SK-N-SH (cell line): ENCODE data around the gene SMPDL3A.

Experiments
- CTCF ChIP-seq: fragments of 200-600 bp; sonication (generic); IDR thresholded peaks from 2 replicates; pipeline ENCODE4 v1.6.1; 2017; ENCODE audit warnings: antibody characterized with exemption, mild to moderate bottlenecking, moderate library complexity
- EP300 ChIP-seq, 2 experiments: IDR thresholded peaks; 2 replicates each; pipeline versions ENCODE4 v1.4.0 to v1.6.1; 2012; ENCODE audit warnings: borderline replicate concordance in 1 of 2, low read depth in 1 of 2, low read length in 1 of 2
- EZH2phosphoT487 ChIP-seq: fragments of 200-600 bp; sonication (generic); IDR thresholded peaks from 2 replicates; pipeline ENCODE4 v1.6.1; 2017; ENCODE audit warnings: low read depth, mixed run types, mild to moderate bottlenecking, antibody characterized with exemption, moderate library complexity, borderline replicate concordance
- GABPA ChIP-seq: IDR thresholded peaks from 2 replicates; pipeline ENCODE4 v1.4.0; 2012; ENCODE audit warnings: low read depth, mild to moderate bottlenecking
- IRF3 ChIP-seq: fragments of 150-350 bp; IDR thresholded peaks from 2 replicates; pipeline ENCODE4 v1.6.1; 2016; ENCODE audit warnings: mild to moderate bottlenecking, low read depth, low read length
- POLR2AphosphoS5 ChIP-seq: IDR thresholded peaks from 2 replicates; pipeline ENCODE4 v1.6.1; 2012; ENCODE audit warnings: low read depth, low read length
- RAD21 ChIP-seq: IDR thresholded peaks from 2 replicates; pipeline ENCODE4 v1.6.1; 2012; ENCODE audit warnings: mild to moderate bottlenecking, low read length
- REST ChIP-seq: IDR thresholded peaks from 2 replicates; pipeline ENCODE4 v1.6.1; 2012; ENCODE audit warnings: mild to moderate bottlenecking, low read depth, low read length, moderate library complexity
- RFX5 ChIP-seq: IDR thresholded peaks from 2 replicates; pipeline ENCODE4 v1.6.1; 2012; ENCODE audit warnings: mild to moderate bottlenecking, improper control_type of control experiment, low read length
- SIN3A ChIP-seq: IDR thresholded peaks from 2 replicates; pipeline ENCODE4 v1.6.1; 2012; ENCODE audit warnings: low read depth, mild to moderate bottlenecking, low read length, moderate library complexity, borderline replicate concordance
- SMC3 ChIP-seq: IDR thresholded peaks from 2 replicates; pipeline ENCODE4 v1.6.1; 2012; ENCODE audit warnings: low read depth, low read length, improper control_type of control experiment
- TAF1 ChIP-seq: IDR thresholded peaks from 2 replicates; pipeline ENCODE4 v1.6.1; 2012; ENCODE audit warnings: low read depth, mild to moderate bottlenecking, low read length, moderate library complexity, borderline replicate concordance
- TCF12 ChIP-seq: IDR thresholded peaks from 2 replicates; pipeline ENCODE4 v1.4.0; 2012

- TF ChIP-seq SIN3A (no peak), CTCF (no peak), TAF1 (no peak), EP300 (IDR thresholded peaks at IDR 0.05; ENCODE audit: borderline replicate concordance in 1 of 2, low read depth in 1 of 2, low read length in 1 of 2) (no peak), POLR2AphosphoS5 (no peak), SMC3 (no peak), EZH2phosphoT487 (no peak), IRF3 (no peak), TCF12 (no peak), RFX5 (no peak), GABPA (no peak), RAD21 (no peak), REST (no peak)
These were observed 5.7 kb upstream of the SMPDL3A start for GRCh38 chr6:122783401-122783800.
